Measurements from ENCODE around the gene COL16A1. TPM values are rescaled to one million over a fixed set of nuclear protein-coding genes. Genes with fewer than 3 reads are reported as not detected.

The COL16A1 gene
- total RNA-seq, 6 experiments from 2014 or later: 74.1 to 100 (median 87.6) TPM

GRCh38 chr1:31672986-31673385 is 30.8 kb downstream of the COL16A1 start:
- Mint-ChIP-seq H3K27ac (no peak overlapping the region), H3K4me1 (ENCODE audit: low read depth) (peaks cover 26% of the 10 kb centered on the region), H3K36me3 (ENCODE audit: low read depth) (peaks cover 30% of the 10 kb centered on the region), H3K9me3 (no peaks in the 10 kb centered on the region), H3K4me3 (no peak overlapping the region), H3K27me3 (ENCODE audit: insufficient read depth) (peaks cover 5% of the 10 kb centered on the region)
- TF ChIP-seq, protein P1, sequence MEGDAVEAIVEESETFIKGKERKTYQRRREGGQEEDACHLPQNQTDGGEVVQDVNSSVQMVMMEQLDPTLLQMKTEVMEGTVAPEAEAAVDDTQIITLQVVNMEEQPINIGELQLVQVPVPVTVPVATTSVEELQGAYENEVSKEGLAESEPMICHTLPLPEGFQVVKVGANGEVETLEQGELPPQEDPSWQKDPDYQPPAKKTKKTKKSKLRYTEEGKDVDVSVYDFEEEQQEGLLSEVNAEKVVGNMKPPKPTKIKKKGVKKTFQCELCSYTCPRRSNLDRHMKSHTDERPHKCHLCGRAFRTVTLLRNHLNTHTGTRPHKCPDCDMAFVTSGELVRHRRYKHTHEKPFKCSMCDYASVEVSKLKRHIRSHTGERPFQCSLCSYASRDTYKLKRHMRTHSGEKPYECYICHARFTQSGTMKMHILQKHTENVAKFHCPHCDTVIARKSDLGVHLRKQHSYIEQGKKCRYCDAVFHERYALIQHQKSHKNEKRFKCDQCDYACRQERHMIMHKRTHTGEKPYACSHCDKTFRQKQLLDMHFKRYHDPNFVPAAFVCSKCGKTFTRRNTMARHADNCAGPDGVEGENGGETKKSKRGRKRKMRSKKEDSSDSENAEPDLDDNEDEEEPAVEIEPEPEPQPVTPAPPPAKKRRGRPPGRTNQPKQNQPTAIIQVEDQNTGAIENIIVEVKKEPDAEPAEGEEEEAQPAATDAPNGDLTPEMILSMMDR (IDR thresholded peaks at IDR 0.05): no peak
- DNase-seq: no peak

DNA sequence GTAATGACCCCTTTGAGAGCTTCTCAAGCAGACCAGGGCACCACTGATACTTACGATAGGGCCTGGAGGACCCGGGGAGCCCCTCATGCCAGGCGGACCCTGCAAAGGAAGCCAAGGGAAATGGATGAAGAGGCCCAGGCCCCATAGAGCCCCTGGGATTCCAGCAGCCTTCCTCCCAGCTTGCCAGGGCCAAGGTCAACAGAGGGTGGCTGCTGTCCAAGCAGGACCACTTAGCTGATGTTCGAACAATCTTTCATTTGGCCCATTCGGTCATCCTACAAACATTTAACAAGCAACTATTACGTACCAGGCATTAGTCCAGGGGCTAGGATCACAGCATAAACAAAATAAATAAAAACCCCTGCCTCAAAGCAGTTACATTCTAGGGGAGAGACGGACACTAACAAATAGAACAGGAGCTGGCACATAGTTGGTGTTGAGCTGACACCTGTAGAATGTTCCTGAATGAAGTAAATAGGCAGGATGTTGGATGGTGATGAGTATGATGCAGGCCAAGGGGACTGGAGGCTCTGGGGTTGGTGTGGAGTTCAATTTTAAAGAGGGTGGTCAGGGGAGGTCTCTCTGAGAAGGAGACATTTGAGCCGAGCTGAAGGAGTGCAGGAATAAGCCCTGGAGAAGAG is 32.1 kb downstream of the COL16A1 start:
- H3K27ac Mint-ChIP-seq: no peak overlapping the region
- H3K4me1 Mint-ChIP-seq (ENCODE audit: low read depth): peaks cover 35% of the 10 kb centered on the region
- peaks cover 26% of the 10 kb centered on the region for H3K36me3 Mint-ChIP-seq (ENCODE audit: low read depth)
- no peak overlapping the region for H3K4me3 Mint-ChIP-seq
- peaks cover 5% of the 10 kb centered on the region for H3K27me3 Mint-ChIP-seq (ENCODE audit: insufficient read depth)
- TF ChIP-seq, protein P1 (IDR thresholded peaks at IDR 0.05): no peak
- DNase-seq: no peak
- no peaks in the 10 kb centered on the region for H3K9me3 Mint-ChIP-seq

GRCh38 chr1:31671147-31671546 is 32.7 kb downstream of the COL16A1 start:
- Mint-ChIP-seq H3K27me3 (ENCODE audit: insufficient read depth) (peaks cover 5% of the 10 kb centered on the region), H3K9me3 (no peaks in the 10 kb centered on the region), H3K4me1 (ENCODE audit: low read depth) (peaks cover 40% of the 10 kb centered on the region), H3K36me3 (ENCODE audit: low read depth) (peaks cover 30% of the 10 kb centered on the region), H3K27ac (no peak overlapping the region), H3K4me3 (no peak overlapping the region)
- TF ChIP-seq, protein P1 (IDR thresholded peaks at IDR 0.05): no peak
- DNase-seq: no peak

DNA sequence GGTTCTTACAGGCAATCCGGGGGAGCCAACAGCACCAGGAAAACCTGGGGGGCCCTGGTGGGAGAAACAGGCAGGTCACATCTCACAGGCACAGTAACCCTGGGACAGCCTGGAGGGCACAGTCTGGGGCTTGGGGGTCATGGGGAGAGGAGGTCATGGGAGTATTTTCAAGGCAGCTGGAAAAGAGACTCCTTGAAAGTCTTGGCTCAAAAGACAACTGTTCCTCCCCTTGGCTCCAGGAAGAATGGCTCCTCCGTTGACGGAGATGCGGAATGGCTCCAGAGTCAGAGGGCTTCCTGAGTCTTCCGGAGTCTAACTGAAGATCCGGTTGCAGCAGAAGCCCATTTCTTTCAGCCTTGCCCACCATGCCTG is 33.2 kb downstream of the COL16A1 start:
- no peak for DNase-seq
- H3K9me3 Mint-ChIP-seq: no peaks in the 10 kb centered on the region
- TF ChIP-seq, protein P1 (IDR thresholded peaks at IDR 0.05): no peak
- no peak overlapping the region for H3K27ac Mint-ChIP-seq
- H3K4me3 Mint-ChIP-seq: no peak overlapping the region
- H3K27me3 Mint-ChIP-seq (ENCODE audit: insufficient read depth): peaks cover 5% of the 10 kb centered on the region
- peaks cover 40% of the 10 kb centered on the region for H3K4me1 Mint-ChIP-seq (ENCODE audit: low read depth)
- peaks cover 32% of the 10 kb centered on the region for H3K36me3 Mint-ChIP-seq (ENCODE audit: low read depth)

DNA sequence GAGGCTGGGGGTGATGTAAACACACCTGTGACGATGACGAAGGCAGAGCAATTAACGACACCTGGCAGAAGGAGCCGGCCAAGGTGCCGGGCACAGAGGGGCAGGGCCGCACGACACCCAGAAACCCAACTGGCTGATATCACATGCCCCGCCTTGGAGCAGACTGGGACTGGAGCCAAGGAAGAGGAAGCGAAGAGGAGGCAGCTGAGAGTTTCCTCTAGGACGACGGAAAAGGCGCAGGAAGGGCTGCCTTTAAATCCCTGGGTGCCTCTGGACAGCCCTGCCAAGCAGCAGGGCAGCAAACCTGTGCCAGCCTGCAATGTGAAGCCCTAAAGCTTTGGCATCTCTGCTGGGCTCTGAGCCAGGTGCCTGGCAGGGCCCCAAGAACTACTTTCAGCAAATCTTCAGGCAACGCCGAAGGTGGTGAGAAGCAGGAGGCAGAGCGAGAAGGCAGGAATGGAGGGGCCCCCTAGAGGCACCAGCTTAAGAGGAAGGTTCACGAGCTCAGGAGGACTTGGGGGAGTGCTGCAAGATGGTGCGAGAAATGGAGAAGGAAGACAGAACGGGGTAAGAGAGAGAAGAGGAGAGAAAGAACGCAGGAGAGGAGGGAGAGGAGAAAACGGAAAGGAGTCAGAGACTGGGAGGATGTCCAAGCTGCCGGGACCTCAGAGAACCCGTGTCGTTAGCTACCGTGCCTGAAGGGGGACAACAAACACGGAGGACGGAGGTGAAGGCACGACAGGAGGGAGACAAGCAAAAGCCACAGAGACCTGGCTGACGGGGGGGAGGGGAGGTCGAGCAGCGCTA is 33.8 kb downstream of the COL16A1 start:
- DNase-seq: no peak
- Mint-ChIP-seq H3K4me3 (no peak overlapping the region), H3K9me3 (no peaks in the 10 kb centered on the region), H3K27ac (no peak overlapping the region; the same call in 1 of the 2 replicates), H3K36me3 (ENCODE audit: low read depth) (peaks cover 32% of the 10 kb centered on the region), H3K4me1 (ENCODE audit: low read depth) (peaks cover 34% of the 10 kb centered on the region), H3K27me3 (ENCODE audit: insufficient read depth) (peaks cover 5% of the 10 kb centered on the region)
- TF ChIP-seq, protein P1 (IDR thresholded peaks at IDR 0.05): peak; percentile 31
